GM12878 (cell line): Measurements from ENCODE around the gene TCEANC. TPM values are rescaled to one million over a fixed set of nuclear protein-coding genes. Genes with fewer than 3 reads are reported as not detected.

Experiments used
- ATAC-seq: fragments of 200-7000 bp; cut with Tn5 transposase; 3 replicates; pipeline ENCODE4 v1.9.1; 2020; ENCODE audit warnings: mild to moderate bottlenecking, moderate library complexity
- BruUV-seq: library from RNA; stranded (reverse); fragments of 400-500 nt; replicated peaks from 2 replicates; lab custom pipeline; 2021; lab: Mats Ljungman, UMichigan
- CTCF ChIA-PET: fragments of 300-600 bp; sonication (Branson Sonifier 250); formaldehyde crosslinking; extraction: SDS; loops from one replicate; lab custom pipeline; 2021; ENCODE audit warnings: inconsistent platforms; lab: Yijun Ruan, JAX
- POLR2A ChIA-PET: fragments of 350-600 bp; formaldehyde crosslinking; extraction: SDS; loops from one replicate; lab custom pipeline; 2021; ENCODE audit warnings: inconsistent platforms; lab: Charles Lee
- RAD21 ChIA-PET: fragments of 300-600 bp; sonication (Branson Sonifier 250); formaldehyde crosslinking; loops from one replicate; lab custom pipeline; 2023; ENCODE audit warnings: antibody characterized with exemption; ENCODE audit not compliant: unreplicated experiment; lab: Charles Lee
- SMC1A ChIA-PET: fragments of 300-600 bp; sonication (Branson Sonifier 250); formaldehyde crosslinking; loops from one replicate; lab custom pipeline; 2023; ENCODE audit not compliant: unreplicated experiment, uncharacterized antibody; lab: Charles Lee
- DNase-seq: peaks from one replicate; pipeline ENCODE4 v3.0.0-alpha.2; 2011; ENCODE audit warnings: low read depth, low spot score
- FAIRE-seq: peaks from 3 replicates; lab custom pipeline; 2011; peaks lifted over from hg19 to GRCh38; lab: Jason Lieb, UNC
- H2AFZ ChIP-seq: 2 replicates; pipeline ENCODE4 v1.6.0; 2011; ENCODE audit warnings: low read depth, low read length, control low read depth; ENCODE audit not compliant: control insufficient read depth
- H3K27ac ChIP-seq: 2 replicates; pipeline ENCODE4 v1.5.1; 2011; ENCODE audit warnings: control low read depth; ENCODE audit not compliant: control insufficient read depth, insufficient read depth
- H3K27me3 ChIP-seq, 2 experiments: replicated peaks in 1 of 2; 2 replicates each; pipeline versions ENCODE4 v1.6.0 to v1.6.1; 2011; ENCODE audit warnings: low read length in 1 of 2; ENCODE audit not compliant: control insufficient read depth in 2 of 2, insufficient read depth in 2 of 2
- H3K36me3 ChIP-seq, 2 experiments: 2 replicates each; pipeline ENCODE4 v1.5.1; 2011; ENCODE audit warnings: low read length in 1 of 2; ENCODE audit not compliant: control insufficient read depth in 2 of 2, insufficient read depth in 2 of 2
- H3K4me1 ChIP-seq: 2 replicates; pipeline ENCODE4 v1.6.1; 2011; ENCODE audit warnings: mild to moderate bottlenecking, low read length, moderate library complexity, mixed read lengths; ENCODE audit not compliant: control insufficient read depth, insufficient read depth
- H3K4me2 ChIP-seq: 2 replicates; pipeline ENCODE4 v1.6.0; 2011; ENCODE audit warnings: control low read depth; ENCODE audit not compliant: control insufficient read depth, insufficient read depth
- H3K4me3 ChIP-seq: fragments of 200-600 bp; sonication (generic); 2 replicates; pipeline ENCODE4 v1.5.1; 2016
- H3K79me2 ChIP-seq: 2 replicates; pipeline ENCODE4 v1.6.0; 2011; ENCODE audit warnings: low read length; ENCODE audit not compliant: control insufficient read depth, insufficient read depth
- H3K9ac ChIP-seq: 2 replicates; pipeline ENCODE4 v1.8.0; 2011; ENCODE audit warnings: low read length, control low read depth, mixed read lengths; ENCODE audit not compliant: control insufficient read depth, insufficient read depth
- H3K9me3 ChIP-seq: replicated peaks from 3 replicates; pipeline ENCODE4 v1.5.1; 2011; ENCODE audit warnings: mild to moderate bottlenecking, low read length; ENCODE audit not compliant: control insufficient read depth, insufficient read depth
- H4K20me1 ChIP-seq: 2 replicates; pipeline ENCODE4 v1.6.0; 2011; ENCODE audit not compliant: control insufficient read depth, insufficient read depth
- CTCF ChIP-seq, 3 experiments: IDR thresholded peaks in 2 of 3; conservative IDR thresholded peaks in 1 of 3; 2 replicates each; pipeline ENCODE4 v1.5.1; 2011; ENCODE audit warnings: low read depth in 3 of 3, low read length in 3 of 3, mild to moderate bottlenecking in 3 of 3, control low read depth in 2 of 3, moderate library complexity in 2 of 3, inconsistent platforms in 1 of 3, mixed read lengths in 1 of 3; ENCODE audit not compliant: control insufficient read depth in 2 of 3, insufficient read depth in 1 of 3; ENCODE audit errors: extremely low read depth in 1 of 3
- ETV6 ChIP-seq, 2 experiments: fragments of 450-650 bp in 1 of 2; IDR thresholded peaks in 1 of 2; conservative IDR thresholded peaks in 1 of 2; 2 replicates each; pipeline ENCODE4 v1.6.1; 2014; ENCODE audit warnings: antibody characterized with exemption in 1 of 2, borderline replicate concordance in 1 of 2, low read depth in 1 of 2, mild to moderate bottlenecking in 1 of 2, moderate library complexity in 1 of 2
- GATAD2B ChIP-seq: fragments of 450-650 bp; conservative IDR thresholded peaks from 2 replicates; pipeline ENCODE4 v1.6.1; 2017; ENCODE audit warnings: low read depth, mild to moderate bottlenecking, moderate library complexity
- NFYB ChIP-seq: IDR thresholded peaks from 2 replicates; pipeline ENCODE4 v1.6.1; 2011; ENCODE audit warnings: low read depth, mild to moderate bottlenecking, low read length, improper control_type of control experiment, moderate library complexity; ENCODE audit not compliant: insufficient read depth
- RAD21 ChIP-seq: IDR thresholded peaks from 2 replicates; pipeline ENCODE4 v1.6.1; 2011; ENCODE audit warnings: mild to moderate bottlenecking, low read depth, low read length, moderate library complexity; ENCODE audit not compliant: insufficient read depth
- SMARCA5 ChIP-seq: fragments of 450-650 bp; IDR thresholded peaks from 2 replicates; pipeline ENCODE4 v1.6.1; 2017; ENCODE audit warnings: mild to moderate bottlenecking
- SMC3 ChIP-seq: IDR thresholded peaks from 2 replicates; pipeline ENCODE4 v1.6.1; 2011; ENCODE audit warnings: low read length, improper control_type of control experiment, borderline replicate concordance
- ZNF384 ChIP-seq: IDR thresholded peaks from 2 replicates; pipeline ENCODE4 v1.6.1; 2012; ENCODE audit warnings: low read depth, mild to moderate bottlenecking, low read length, improper control_type of control experiment, borderline replicate concordance
- WGBS: methylation state at CpG from one replicate; pipeline ENCODE4 v1.1.6; 2016; ENCODE audit warnings: low lambda C conversion rate; ENCODE audit not compliant: insufficient replicate concordance, insufficient coverage; ENCODE audit errors: missing lambda C conversion rate; 5-methylcytosine and 5-hydroxymethylcytosine counted together
- in situ Hi-C: fragments of 300-500 bp; cut with MboI; formaldehyde crosslinking; loops from 9 replicates; pipeline ENCODE4 v1.14.3; 2018; ENCODE audit warnings: mixed read lengths
- intact Hi-C: fragments of 100-400 bp; cut with micrococcal nuclease; formaldehyde crosslinking; loops from one replicate; pipeline ENCODE4 v1.14.2; 2022; ENCODE audit not compliant: unreplicated experiment
- polyA plus RNA-seq, 11 experiments: library from polyadenylated mRNA; depleted of rRNA in 4 of 11; unstranded in 6 of 11; stranded (reverse) in 5 of 11; fragments of >200 nt; fragmentation: Nextera tagmentation in 4 of 11; fragmentation: Illumina TruSeq in 1 of 11; extraction: Ambion mirVana in 4 of 11; extraction: Trizol in 1 of 11; gene quantifications; 1 replicate in 1 of 11; 2 replicates in 10 of 11; pipeline versions ENCODE4 v1.2.1 to v1.2.3, GENCODE V29; 2011 to 2016; ENCODE audit warnings: inconsistent platforms in 2 of 11, missing spikeins in 2 of 11, low read depth in 1 of 11
- total RNA-seq, 4 experiments: library from RNA; depleted of rRNA in 3 of 4; stranded (reverse); fragments of >200 nt in 3 of 4; fragmentation: Illumina TruSeq in 1 of 4; extraction: Trizol in 1 of 4; gene quantifications; 2 replicates each; pipeline versions ENCODE4 v1.2.1 to v1.2.3, GENCODE V29; 2013 to 2021

TCEANC gene
- total and polyA plus RNA-seq, 10 of the 15 experiments (the other 5 are each of a cell fraction or from before 2014, with no cell fraction given) = 1.1 to 4.9 (median 2.9) TPM

- H3K4me1 ChIP-seq = peaks cover 19% of the 10 kb centered on the region
- in situ Hi-C loops = no loop called here
- peak overlapping the region; percentile 75 for H3K4me2 ChIP-seq
- peak overlapping the region; percentile 91 for H3K27ac ChIP-seq
- SMC1A ChIA-PET = interaction anchor here (0.5 to 13.8 kb wide), 11 partner anchors 11 to 572 kb away, joined by 3 to 198 read pairs (median 7); partner anchors contain the start of genes OFD1 and TRAPPC2
- TF ChIP-seq ZNF384 = no peak
- peak; percentile 31 to 42 (median 41) for TF ChIP-seq CTCF (IDR thresholded peaks at IDR 0.05 in 2 of 3, conservative IDR thresholded peaks at IDR 0.05 in 1 of 3; ENCODE audit: control insufficient read depth in 2 of 3, extremely low read depth in 1 of 3, insufficient read depth in 1 of 3, low read depth in 3 of 3, low read length in 3 of 3)
- no peak for TF ChIP-seq NFYB
- no peak for TF ChIP-seq SMARCA5
- peak; percentile 20; the same call in 1 of the 2 replicates for TF ChIP-seq SMC3
- no peak for TF ChIP-seq GATAD2B
- no peak for TF ChIP-seq ETV6 (conservative IDR thresholded peaks at IDR 0.05 in 1 of 2, IDR thresholded peaks at IDR 0.05 in 1 of 2; ENCODE audit: borderline replicate concordance in 1 of 2, low read depth in 1 of 2)
- TF ChIP-seq RAD21 = peak; percentile 57
- TF ChIP-seq, all 136 proteins: peak for 3
- 2% methylated on average over 3 of the region's 3 CpGs for WGBS
- intact Hi-C loops = loop anchor here (1.0 to 10.0 kb wide), 3 partner anchors 22 to 736 kb away; partner anchors contain the start of genes OFD1 and TRAPPC2
- Histone ChIP-seq H3K36me3 (no peaks in the 10 kb centered on the region), H3K9ac (peak overlapping the region; percentile 93), H3K27me3 (no peaks in the 10 kb centered on the region), H4K20me1 (0 out of 2 replicates have a peak, but pooled peaks cover 2% of the 10 kb centered on the region), H3K9me3 (no peaks in the 10 kb centered on the region; the same call in 2 of the 3 replicates), H3K4me3 (peak overlapping the region; percentile 84), H3K79me2 (peaks cover 71% of the 10 kb centered on the region), H2AFZ (no peak overlapping the region)
- no TSS peak for BruUV-seq
- RAD21 ChIA-PET = interaction anchor here (0.7 to 11.4 kb wide), 8 partner anchors 20 to 744 kb away, joined by 3 to 201 read pairs (median 24); partner anchors contain the start of genes OFD1 and TRAPPC2
- CTCF ChIA-PET = interaction anchor here (0.7 to 10.2 kb wide), 13 partner anchors 28 to 744 kb away, joined by 3 to 89 read pairs (median 4); partner anchors contain the start of genes OFD1 and TRAPPC2
- DNase-seq (no peak), ATAC-seq (peak; percentile 11), FAIRE-seq (no peak)
- POLR2A ChIA-PET = interaction anchor here (0.6 to 10.2 kb wide), 3 partner anchors 14 to 44 kb away, joined by 4 to 130 read pairs (median 8); partner anchors contain the start of genes OFD1 and TRAPPC2
These were observed 37.9 kb downstream of the TCEANC start for GRCh38 chrX:13690836-13691235.
